Adrenal gland (tissue), 5 donors: ENCODE measurements around the gene PLIN3.

ENCODE experiments used
- CTCF ChIP-seq, 6 experiments: fragments of 450-650 bp in 4 of 6; fragments of 200-600 bp in 2 of 6; sonication (generic) in 1 of 6; IDR thresholded peaks; 1 replicate in 5 of 6; 2 replicates in 1 of 6; pipeline versions ENCODE4 v1.5.1 to v1.8.0; 2016 to 2021; ENCODE audit warnings: antibody characterized with exemption in 6 of 6, mild to moderate bottlenecking in 2 of 6, moderate library complexity in 1 of 6
- POLR2A ChIP-seq, 2 donors: fragments of 450-650 bp; IDR thresholded peaks; one replicate each; pipeline ENCODE4 v1.6.1; 2017; ENCODE audit warnings: antibody characterized with exemption in 2 of 2, mild to moderate bottlenecking in 2 of 2, moderate library complexity in 1 of 2
- donor health status: DM: no; HTN: no; CAD: no.

GRCh38 chr19:4904481-4904880, 37.0 kb upstream of the PLIN3 start:
- TF ChIP-seq POLR2A (IDR thresholded peaks at IDR 0.05) (no peak), CTCF (IDR thresholded peaks at IDR 0.05) (no peak)
